PC-9 (cell line): ENCODE data around the gene KIF6.

ENCODE experiments used
- CTCF ChIP-seq: fragments of 200-600 bp; sonication (generic); conservative IDR thresholded peaks from 2 replicates; pipeline ENCODE4 v1.6.1; 2017; ENCODE audit warnings: mixed run types, antibody characterized with exemption, mild to moderate bottlenecking, moderate library complexity
- EZH2 ChIP-seq: fragments of 200-600 bp; sonication (generic); IDR thresholded peaks from 2 replicates; pipeline ENCODE4 v1.8.0; 2017; ENCODE audit warnings: antibody characterized with exemption, low read depth

GRCh38 chr6:39428816-39429215 lies 296.4 kb downstream of the KIF6 start:
- TF ChIP-seq CTCF: no peak
- no peak for TF ChIP-seq EZH2
